GM12892 (cell line): Measurements from ENCODE around the gene KIF6.

Experiments
- DNase-seq: peaks from one replicate; pipeline ENCODE4 v3.0.0; 2011; ENCODE audit not compliant: insufficient read length
- FAIRE-seq: peaks from 2 replicates; lab custom pipeline; 2011; peaks lifted over from hg19 to GRCh38; lab: Jason Lieb, UNC
- POLR2A ChIP-seq: IDR thresholded peaks from 2 replicates; pipeline ENCODE4 v1.6.1; 2011; ENCODE audit warnings: low read depth, low read length, control low read depth
- POLR2AphosphoS5 ChIP-seq: IDR thresholded peaks from 2 replicates; pipeline ENCODE4 v1.6.1; 2011; ENCODE audit warnings: low read depth, low read length, control low read depth
- TAF1 ChIP-seq: IDR thresholded peaks from 2 replicates; pipeline ENCODE4 v1.6.1; 2011; ENCODE audit warnings: low read depth, mild to moderate bottlenecking, control low read depth, low read length, borderline replicate concordance

KIF6 gene

DNA sequence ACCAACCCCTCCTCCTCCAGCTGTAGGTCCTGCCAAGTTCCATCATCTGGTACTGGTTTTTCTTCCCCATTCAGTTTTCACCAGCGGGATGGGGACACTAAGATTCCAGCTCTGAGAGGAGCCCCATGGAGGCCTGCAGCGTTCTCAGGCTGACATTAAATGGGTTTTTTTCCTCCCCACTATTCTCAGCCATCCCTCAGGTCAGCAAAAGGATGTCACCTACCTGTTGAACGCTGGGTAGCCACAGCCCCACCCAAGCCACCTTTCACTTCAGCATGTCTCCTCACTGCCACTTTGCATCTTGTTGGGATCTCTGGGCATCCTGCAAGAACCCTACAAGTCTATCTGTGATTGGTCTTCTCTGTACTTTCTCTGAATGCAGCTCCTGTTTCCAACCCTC, 417.7 kb downstream of the KIF6 start:
- DNase-seq (no peak), FAIRE-seq (no peak)
- TF ChIP-seq POLR2A (no peak), TAF1 (no peak), POLR2AphosphoS5 (no peak)

GRCh38 chr6:39304951-39305350, 420.3 kb downstream of the KIF6 start:
- FAIRE-seq (no peak), DNase-seq (no peak)
- TF ChIP-seq TAF1 (no peak), POLR2AphosphoS5 (no peak), POLR2A (no peak)

DNA sequence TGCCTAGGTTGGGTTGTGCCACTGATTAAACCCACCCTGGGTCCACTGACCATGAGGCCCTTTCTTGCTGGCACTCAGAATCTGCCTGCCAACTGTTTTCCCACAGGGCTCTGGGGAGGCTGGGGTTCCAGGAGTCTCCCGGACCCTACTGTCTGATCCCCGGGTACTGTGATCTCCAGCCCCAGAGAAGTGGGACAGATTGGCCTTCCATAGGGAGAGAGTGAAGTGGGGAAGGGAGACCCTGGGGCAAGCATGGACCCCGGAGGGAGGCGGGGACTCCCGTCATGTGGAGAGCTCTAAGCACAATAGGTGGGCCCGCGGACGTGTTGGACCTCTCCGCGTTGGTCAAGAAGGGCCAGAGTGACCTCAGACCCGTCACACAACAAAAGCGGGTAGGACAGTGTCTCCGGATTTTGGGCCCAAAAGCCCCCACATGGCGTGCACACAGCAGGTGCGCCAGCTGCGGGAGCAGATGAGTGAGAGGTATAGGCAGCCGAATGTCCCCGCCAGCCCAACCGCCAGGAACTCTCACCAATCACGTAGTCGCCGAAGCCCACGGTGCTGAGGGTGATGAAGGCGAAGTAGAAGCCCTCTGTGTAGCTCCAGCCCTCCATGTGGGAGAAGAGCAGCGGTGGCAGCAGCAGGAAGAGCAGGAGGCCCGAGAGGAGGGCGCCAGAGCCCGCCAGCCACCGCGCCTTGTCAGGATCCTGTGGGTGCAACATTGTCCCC, 421.6 kb downstream of the KIF6 start:
- DNase-seq, result no peak
- FAIRE-seq, result no peak
- TF ChIP-seq TAF1 (no peak), POLR2AphosphoS5 (no peak), POLR2A (no peak)

- FAIRE-seq, result peak; percentile 99
- TF ChIP-seq POLR2A (no peak), TAF1 (no peak), POLR2AphosphoS5 (no peak)
- peak; percentile 92 for DNase-seq
Measured at GRCh38 chr6:39302669-39303424, 422.4 kb downstream of the KIF6 start.

- FAIRE-seq, result no peak
- TF ChIP-seq TAF1 (no peak), POLR2A (no peak), POLR2AphosphoS5 (no peak)
- DNase-seq, result no peak
Measured at GRCh38 chr6:39302011-39302410, 423.2 kb downstream of the KIF6 start.

GRCh38 chr6:39301606-39302005, 423.6 kb downstream of the KIF6 start:
- no peak for TF ChIP-seq POLR2A
- TF ChIP-seq POLR2AphosphoS5, result no peak
- no peak for TF ChIP-seq TAF1
- FAIRE-seq (no peak), DNase-seq (no peak)

GRCh38 chr6:39300739-39301138, 424.5 kb downstream of the KIF6 start:
- DNase-seq (no peak), FAIRE-seq (no peak)

GRCh38 chr6:39298061-39298460, 427.1 kb downstream of the KIF6 start:
- no peak for DNase-seq
- FAIRE-seq, result no peak
- TF ChIP-seq POLR2A (no peak), POLR2AphosphoS5 (no peak), TAF1 (no peak)

More at GRCh38 chr6:39300739-39301138, 424.5 kb downstream of the KIF6 start:
- TF ChIP-seq POLR2A (no peak), POLR2AphosphoS5 (no peak), TAF1 (no peak)

DNA sequence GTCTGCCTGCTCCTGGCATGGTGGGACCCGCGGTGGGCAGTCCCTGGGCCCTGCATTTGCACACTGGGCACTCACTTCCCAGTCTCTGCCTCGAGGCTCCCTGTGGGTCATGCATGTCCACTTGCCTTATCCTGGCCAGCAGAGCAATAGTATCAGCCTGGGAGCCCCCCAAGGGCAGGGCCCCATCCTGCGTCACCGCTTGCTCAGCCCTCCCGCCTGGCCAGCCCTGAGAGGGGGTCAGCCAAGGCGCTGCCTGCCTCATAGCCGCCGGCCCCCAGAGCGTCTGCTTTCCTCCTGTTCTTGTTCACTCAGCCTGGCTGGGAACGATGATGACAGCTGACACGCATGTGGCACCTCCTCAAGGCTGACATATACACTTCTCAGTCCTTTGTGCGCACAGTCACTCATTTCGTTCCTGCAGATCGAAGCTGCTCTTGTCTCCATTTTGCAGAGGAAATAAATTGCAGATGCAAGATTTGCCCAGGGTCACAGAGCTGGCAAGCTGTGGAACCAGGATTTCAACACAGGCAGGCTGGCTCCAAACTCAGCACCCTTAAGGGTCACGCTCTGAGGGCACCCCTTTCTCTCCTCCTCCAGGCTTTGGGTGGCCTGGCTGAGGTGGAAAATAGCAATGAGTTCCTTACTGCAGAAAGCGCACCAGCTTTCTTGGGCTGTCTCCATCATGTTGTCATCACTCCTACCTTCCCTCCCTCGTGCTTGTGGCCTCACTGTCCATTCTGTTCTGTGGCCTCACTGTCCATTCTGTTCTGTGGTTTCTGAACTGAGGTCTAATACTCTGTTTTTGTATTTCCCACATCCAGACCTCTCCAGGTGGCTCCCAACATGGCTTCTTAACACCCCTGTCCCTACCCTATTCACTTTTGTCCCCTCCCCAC, 428.2 kb downstream of the KIF6 start:
- FAIRE-seq, result no peak
- no peak for DNase-seq
- no peak for TF ChIP-seq TAF1
- TF ChIP-seq POLR2A, result no peak
- TF ChIP-seq POLR2AphosphoS5, result no peak

DNA sequence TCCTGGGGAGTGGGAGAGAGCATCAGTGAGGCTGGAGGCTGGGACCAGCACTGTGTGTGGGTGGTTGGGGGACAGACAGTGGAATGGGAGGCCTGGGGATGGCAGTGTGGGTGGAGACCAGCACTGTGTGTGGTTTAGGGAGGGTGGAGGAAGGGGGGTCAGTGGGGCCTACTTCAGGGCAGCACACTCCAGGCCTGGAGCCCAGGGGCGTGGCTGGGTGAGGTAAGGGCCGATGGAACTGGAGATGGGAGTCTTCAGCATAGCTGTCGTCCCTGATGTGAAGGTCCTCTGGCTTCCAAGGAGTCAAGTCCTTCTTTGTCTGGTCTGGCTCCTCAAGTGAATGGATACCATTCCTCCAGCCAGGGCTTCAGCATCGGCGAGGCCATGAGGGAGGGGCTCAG, 429.6 kb downstream of the KIF6 start:
- no peak for DNase-seq
- TF ChIP-seq TAF1 (no peak), POLR2A (no peak), POLR2AphosphoS5 (no peak)
- no peak for FAIRE-seq

DNA sequence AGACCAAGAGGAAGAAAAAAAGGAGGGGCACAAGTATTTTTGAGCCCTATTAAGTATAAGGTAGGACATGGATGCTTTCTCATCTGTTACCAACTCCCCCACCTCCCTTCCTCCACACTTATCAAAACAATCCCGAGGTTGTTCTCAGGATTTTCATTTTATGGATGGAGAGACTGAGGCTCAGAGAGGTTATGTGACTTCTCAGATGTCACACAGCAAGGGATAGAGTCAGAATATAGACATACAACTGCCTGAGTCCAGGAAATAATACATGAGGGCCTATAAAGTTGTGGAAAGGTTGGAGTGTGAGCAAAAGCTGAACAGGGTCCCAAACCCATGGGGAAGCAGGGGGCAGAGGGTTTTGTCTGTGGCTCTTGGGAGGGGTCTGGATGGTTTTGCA, 430.3 kb downstream of the KIF6 start:
- FAIRE-seq (no peak), DNase-seq (no peak)
- no peak for TF ChIP-seq TAF1
- TF ChIP-seq POLR2A, result no peak
- no peak for TF ChIP-seq POLR2AphosphoS5

DNA sequence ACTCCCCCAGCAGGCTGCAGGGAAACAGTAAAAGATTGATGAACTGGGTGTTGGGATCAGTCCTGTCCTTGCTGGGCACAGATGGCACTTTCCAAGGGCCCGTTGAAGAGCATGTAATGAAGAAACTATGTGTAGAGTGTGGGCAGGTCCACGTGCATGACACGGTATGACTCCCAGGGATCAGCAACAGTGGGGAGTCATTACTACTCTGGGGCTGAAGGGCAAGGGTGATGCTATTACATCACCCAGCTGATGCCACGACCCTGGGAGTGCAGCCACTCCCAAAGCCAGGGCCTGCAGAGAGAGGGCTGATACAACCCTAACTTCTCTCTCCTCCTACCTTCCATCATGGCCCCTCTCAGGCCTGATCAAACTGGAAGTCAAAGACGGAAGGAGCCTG, 431.1 kb downstream of the KIF6 start:
- no peak for FAIRE-seq
- TF ChIP-seq POLR2A (no peak), POLR2AphosphoS5 (no peak), TAF1 (no peak)

DNA sequence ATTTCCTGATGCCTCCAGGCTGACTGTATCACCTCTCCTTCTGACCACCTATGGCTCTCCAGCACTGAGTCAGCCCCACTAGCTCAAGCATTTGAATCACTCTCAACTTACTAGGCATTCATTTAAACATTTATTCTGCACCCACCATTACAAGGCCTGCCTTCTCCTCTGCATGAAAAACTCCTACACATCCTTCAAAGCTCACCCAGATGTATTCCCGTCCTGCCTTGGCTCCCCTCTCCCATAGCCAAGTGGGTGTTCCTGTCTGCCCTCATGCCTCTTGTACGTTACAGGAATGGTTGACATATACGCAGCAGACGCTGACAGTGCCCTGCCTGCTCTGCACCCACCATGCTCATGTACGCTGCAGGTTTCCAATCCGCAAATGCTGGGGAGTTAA, 432.6 kb downstream of the KIF6 start:
- DNase-seq (no peak), FAIRE-seq (no peak)
- no peak for TF ChIP-seq POLR2A
- TF ChIP-seq TAF1, result no peak
- no peak for TF ChIP-seq POLR2AphosphoS5

More for the DNA sequence above, 431.1 kb downstream of the KIF6 start:
- DNase-seq, result no peak
